ENCODE results near the gene MAPK10. TPM values are rescaled to one million over a fixed set of nuclear protein-coding genes. Genes with fewer than 3 reads are reported as not detected.
"Not testable (repeated sequence)": the region's sequence is repeated elsewhere in the genome, so short reads cannot be mapped to it uniquely, and the experiment has no call there.

The MAPK10 gene
- total RNA-seq, 3 donors from 2014 or later: 4.2 to 19.2 (median 4.9) TPM

DNA sequence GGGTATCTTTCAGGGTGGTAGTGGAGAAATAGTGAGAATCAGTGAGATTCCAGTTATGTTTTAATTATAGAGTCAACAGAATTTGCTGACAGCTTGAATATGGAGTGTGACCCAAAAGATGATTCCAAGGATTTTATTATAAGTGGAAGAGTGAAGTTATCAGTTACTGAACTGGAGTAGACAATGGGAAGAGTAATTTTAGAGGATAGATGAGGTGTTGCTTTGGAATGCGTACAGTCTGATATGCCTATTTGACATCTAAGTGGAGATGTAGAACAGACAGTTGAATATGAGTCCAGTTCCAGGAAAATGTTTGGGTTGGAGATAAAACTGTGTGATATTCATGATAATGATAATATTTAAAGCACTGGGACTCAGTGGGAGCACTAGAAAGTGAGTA, 174.2 kb downstream of the MAPK10 start:
- ATAC-seq (no peak), DNase-seq (no peak)
- Histone ChIP-seq H3K36me3 (ENCODE audit: low read depth) (no peaks in the 10 kb centered on the region), H3K4me1 (ENCODE audit: low read depth) (no peaks in the 10 kb centered on the region), H3K4me3 (no peak overlapping the region), H3K9me3 (peaks cover 2% of the 10 kb centered on the region)
- intact Hi-C loops (cut with DNase I, micrococcal nuclease): no loop called here
- TF ChIP-seq, protein P1, sequence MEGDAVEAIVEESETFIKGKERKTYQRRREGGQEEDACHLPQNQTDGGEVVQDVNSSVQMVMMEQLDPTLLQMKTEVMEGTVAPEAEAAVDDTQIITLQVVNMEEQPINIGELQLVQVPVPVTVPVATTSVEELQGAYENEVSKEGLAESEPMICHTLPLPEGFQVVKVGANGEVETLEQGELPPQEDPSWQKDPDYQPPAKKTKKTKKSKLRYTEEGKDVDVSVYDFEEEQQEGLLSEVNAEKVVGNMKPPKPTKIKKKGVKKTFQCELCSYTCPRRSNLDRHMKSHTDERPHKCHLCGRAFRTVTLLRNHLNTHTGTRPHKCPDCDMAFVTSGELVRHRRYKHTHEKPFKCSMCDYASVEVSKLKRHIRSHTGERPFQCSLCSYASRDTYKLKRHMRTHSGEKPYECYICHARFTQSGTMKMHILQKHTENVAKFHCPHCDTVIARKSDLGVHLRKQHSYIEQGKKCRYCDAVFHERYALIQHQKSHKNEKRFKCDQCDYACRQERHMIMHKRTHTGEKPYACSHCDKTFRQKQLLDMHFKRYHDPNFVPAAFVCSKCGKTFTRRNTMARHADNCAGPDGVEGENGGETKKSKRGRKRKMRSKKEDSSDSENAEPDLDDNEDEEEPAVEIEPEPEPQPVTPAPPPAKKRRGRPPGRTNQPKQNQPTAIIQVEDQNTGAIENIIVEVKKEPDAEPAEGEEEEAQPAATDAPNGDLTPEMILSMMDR (IDR thresholded peaks at IDR 0.05): no peak

DNA sequence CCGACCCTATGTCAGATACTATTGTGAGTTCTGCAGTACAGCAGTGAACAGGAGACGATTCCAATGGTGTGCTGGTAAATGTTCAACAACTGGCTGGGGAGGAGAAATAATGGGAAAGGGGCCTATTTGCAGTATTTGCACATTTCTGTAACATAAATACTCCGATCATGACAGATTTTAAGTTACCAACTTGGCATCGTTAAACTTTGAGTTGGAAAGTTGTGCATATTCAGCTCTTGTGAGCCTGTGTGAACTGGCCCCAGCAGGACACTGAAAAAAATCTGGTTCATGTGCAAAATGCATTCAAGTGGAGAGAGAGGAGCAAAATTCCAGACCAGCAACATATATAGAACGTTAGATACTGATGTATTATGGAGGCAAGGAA, 175.0 kb downstream of the MAPK10 start:
- Histone ChIP-seq H3K36me3 (ENCODE audit: low read depth) (no peaks in the 10 kb centered on the region), H3K4me1 (ENCODE audit: low read depth) (no peaks in the 10 kb centered on the region), H3K9me3 (peaks cover 2% of the 10 kb centered on the region), H3K4me3 (no peak overlapping the region)
- DNase-seq (no peak), ATAC-seq (no peak)
- TF ChIP-seq, protein P1 (IDR thresholded peaks at IDR 0.05): no peak
- intact Hi-C loops (cut with DNase I, micrococcal nuclease): no loop called here

DNA sequence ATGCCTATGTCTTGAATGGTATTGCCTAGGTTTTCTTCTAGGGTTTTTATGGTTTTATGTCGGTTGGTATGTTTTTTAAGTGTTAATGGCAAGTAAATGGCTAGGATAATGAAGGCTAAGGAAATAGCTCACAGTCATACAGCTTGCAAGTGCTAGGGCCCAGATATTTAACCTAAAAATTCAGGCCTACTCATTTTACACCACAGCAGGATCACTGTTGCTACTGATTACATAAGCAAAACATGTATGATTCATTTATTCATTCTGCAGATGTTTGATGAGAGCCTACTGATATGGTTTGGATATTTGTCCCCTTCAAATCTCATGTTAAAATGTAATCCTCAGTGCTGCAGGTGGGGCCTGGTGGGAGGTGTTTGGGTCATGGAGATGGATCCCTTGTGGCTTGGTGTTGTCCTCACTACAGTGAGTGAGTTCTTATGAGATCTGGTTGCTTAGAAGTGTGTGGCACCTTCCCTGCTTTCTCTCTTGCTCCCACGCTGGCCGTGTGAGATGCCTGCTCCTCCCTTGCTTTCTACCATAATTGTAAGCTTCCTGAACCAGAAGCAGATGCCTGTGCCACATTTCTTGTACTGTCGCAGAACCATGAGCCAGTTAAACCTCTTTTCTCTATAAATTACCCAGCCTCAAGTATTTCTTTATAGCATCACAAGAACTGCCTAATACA, 175.5 kb downstream of the MAPK10 start:
- DNase-seq: no peak
- peaks cover 2% of the 10 kb centered on the region for H3K9me3 ChIP-seq
- intact Hi-C loops (cut with DNase I, micrococcal nuclease): no loop called here
- no peaks in the 10 kb centered on the region for H3K36me3 ChIP-seq (ENCODE audit: low read depth)
- H3K4me1 ChIP-seq (ENCODE audit: low read depth): no peaks in the 10 kb centered on the region
- no peak overlapping the region for H3K4me3 ChIP-seq
- TF ChIP-seq, protein P1 (IDR thresholded peaks at IDR 0.05): no peak
- ATAC-seq: no peak

DNA sequence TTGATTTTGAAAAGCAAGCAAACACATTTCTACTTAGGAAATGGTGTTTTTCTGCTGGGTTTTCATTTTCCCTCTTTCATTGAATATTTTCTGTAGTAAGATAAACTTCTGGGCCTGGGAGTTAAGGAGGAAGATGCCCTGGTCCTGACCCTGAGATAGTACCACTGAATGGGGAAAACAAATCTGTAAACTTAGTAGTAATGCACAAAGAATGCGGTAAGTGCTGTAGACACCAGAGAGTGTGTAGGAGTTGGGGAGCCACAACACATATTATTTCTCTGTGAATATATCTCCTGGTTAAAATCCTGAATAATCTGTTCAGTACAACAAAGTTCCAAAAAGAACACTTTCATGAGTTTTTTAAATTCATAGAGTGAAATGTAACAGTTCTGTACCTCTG, 178.3 kb downstream of the MAPK10 start:
- TF ChIP-seq, protein P1 (IDR thresholded peaks at IDR 0.05): no peak
- ATAC-seq (no peak), DNase-seq (no peak)
- Histone ChIP-seq H3K36me3 (ENCODE audit: low read depth) (no peaks in the 10 kb centered on the region), H3K4me1 (ENCODE audit: low read depth) (no peaks in the 10 kb centered on the region), H3K9me3 (peaks cover 2% of the 10 kb centered on the region), H3K4me3 (no peak overlapping the region)
- intact Hi-C loops (cut with DNase I, micrococcal nuclease): no loop called here

DNA sequence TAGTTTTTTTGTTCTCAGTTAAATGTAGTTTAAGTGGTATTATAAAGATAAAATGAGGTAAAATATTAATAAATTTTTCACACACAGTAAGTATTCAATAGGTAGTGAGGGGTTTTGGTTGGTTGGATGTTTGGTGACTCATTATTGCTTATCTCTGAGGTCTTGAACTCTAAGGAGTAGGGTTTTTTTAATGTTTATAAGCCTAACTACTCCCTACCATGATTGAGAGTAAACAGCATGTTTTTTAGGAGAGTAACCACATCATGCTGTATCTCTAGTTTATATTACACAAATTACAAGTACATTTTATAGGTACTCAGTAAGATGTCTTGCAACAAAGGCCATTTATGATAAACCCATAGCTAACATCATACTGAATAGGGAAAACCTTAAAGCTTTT, 181.6 kb downstream of the MAPK10 start:
- no peaks in the 10 kb centered on the region for H3K4me1 ChIP-seq (ENCODE audit: low read depth)
- ATAC-seq: no peak
- no peak overlapping the region for H3K4me3 ChIP-seq
- intact Hi-C loops (cut with DNase I, micrococcal nuclease): no loop called here
- TF ChIP-seq, protein P1 (IDR thresholded peaks at IDR 0.05): no peak
- peaks cover 2% of the 10 kb centered on the region for H3K9me3 ChIP-seq
- no peak for DNase-seq
- H3K36me3 ChIP-seq (ENCODE audit: low read depth): no peaks in the 10 kb centered on the region

DNA sequence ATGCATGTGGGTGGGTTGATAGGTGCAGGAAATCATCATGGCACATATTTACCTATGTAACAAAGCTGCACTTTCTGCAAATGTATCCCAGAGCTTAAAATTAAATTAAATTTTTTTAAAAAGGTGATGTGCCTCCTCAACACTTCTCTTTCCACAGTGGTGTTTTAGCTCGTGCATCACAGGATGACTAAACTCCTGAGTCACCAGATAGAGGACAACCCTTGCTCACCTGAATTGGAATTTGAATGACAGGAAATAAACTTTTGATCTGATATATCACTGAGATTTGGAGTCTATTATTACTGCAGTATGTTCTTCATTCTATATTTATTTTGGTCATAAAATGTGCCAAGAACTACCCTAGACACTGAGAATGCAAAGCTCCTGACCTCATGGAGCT, 185.3 kb downstream of the MAPK10 start:
- Histone ChIP-seq H3K4me3 (no peak overlapping the region), H3K36me3 (ENCODE audit: low read depth) (no peaks in the 10 kb centered on the region), H3K4me1 (ENCODE audit: low read depth) (no peaks in the 10 kb centered on the region), H3K9me3 (no peaks in the 10 kb centered on the region)
- intact Hi-C loops (cut with DNase I, micrococcal nuclease): no loop called here
- DNase-seq: no peak
- TF ChIP-seq, protein P1 (IDR thresholded peaks at IDR 0.05): no peak
- no peak for ATAC-seq

DNA sequence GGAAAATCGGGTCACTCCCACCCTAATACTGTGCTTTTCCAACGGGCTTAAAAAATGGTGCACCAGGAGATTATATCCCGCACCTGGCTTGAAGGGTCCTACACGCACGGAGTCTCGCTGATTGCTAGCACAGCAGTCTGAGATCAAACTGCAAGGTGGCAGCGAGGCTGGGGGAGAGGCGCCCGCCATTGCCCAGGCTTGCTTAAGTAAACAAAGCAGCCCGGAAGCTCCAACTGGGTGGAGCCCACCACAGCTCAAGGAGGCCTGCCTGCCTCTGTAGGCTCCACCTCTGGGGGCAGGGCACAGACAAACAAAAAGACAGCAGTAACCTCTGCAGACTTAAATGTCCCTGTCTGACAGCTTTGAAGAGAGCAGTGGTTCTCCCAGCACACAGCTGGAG, 191.5 kb downstream of the MAPK10 start:
- H3K4me3 ChIP-seq; H3K4me1 ChIP-seq (ENCODE audit: low read depth); ATAC-seq; intact Hi-C loops (cut with DNase I, micrococcal nuclease); H3K9me3 ChIP-seq; H3K36me3 ChIP-seq (ENCODE audit: low read depth); DNase-seq: not testable (repeated sequence)
